HG03095 (cell line): ENCODE data around the gene IGF2R.

Source experiments
- ATAC-seq: cut with Tn5 transposase; IDR thresholded peaks from one replicate; pipeline ENCODE4 v1.9.1; 2021; ENCODE audit warnings: moderate library complexity; ENCODE audit not compliant: unreplicated experiment

Gene IGF2R

GRCh38 chr6:160160450-160160849 is 191.6 kb downstream of the IGF2R start:
- no peak for ATAC-seq
